HG03097 (cell line): ENCODE measurements around the gene TRIM43B.
"Not testable (repeated sequence)": the region's sequence is repeated elsewhere in the genome, so short reads cannot be mapped to it uniquely, and the experiment has no call there.

Experiments
- ATAC-seq: cut with Tn5 transposase; IDR thresholded peaks from one replicate; pipeline ENCODE4 v1.9.1; 2021; ENCODE audit not compliant: unreplicated experiment, low FRiP score

Gene TRIM43B

GRCh38 chr2:95434507-95435076 is 50.0 kb downstream of the TRIM43B start:
- ATAC-seq: not testable (repeated sequence)

DNA sequence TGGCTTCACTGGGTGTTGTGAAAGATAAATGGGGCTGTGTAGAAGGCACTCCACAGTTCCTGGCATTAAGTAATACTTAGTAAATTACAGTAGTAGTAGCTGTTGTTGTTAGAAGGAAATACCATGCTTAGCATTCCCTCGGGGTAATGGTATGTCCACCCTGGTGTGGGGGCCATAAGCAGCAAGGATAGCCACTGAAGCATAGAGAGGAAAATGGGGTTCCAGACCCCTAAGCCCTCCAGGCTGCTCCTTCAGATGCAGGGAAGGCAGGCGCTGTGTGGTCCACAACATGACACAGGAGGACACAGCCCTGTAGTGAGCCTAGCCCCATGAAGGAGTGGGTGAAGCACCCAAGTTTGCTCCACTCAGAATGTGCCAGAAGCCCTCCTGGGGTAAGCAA is 50.6 kb downstream of the TRIM43B start:
- ATAC-seq: not testable (repeated sequence)

- not testable (repeated sequence) for ATAC-seq
These were observed 51.2 kb downstream of the TRIM43B start for GRCh38 chr2:95433373-95433772.

DNA sequence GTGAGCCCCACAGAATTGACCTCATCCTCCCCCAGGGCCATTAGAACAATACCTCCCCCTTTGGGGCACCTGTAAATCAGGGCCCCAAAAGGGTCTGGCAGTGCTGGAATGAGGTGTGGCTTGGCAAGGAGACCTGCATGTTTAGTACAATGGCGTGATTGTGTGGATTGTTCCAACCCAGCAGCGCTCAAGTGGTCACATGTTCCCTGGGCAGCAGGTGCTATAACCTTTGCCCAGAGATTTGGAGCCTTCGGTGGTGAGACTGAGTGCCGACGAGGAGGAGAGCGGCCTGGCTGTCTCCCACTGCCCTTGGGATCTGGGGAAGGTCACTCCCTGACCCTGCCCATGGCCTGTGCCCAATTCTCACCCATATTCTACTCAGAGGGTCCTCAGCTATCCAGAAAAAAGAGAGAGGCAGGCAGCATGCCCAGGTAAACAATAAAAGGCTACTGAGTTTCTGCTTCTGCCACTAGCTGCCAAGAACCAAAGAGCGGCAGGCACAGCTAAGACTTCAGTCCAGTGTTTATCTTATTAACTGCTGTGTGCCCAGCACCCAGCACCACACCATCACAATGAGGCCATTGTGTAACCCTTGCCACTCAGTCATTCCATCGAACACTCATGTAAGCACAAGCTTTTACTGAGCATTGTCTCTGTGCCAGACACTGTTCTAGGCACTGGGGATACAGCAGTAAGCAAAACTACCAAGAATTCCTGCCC is 54.6 kb downstream of the TRIM43B start:
- ATAC-seq: not testable (repeated sequence)

DNA sequence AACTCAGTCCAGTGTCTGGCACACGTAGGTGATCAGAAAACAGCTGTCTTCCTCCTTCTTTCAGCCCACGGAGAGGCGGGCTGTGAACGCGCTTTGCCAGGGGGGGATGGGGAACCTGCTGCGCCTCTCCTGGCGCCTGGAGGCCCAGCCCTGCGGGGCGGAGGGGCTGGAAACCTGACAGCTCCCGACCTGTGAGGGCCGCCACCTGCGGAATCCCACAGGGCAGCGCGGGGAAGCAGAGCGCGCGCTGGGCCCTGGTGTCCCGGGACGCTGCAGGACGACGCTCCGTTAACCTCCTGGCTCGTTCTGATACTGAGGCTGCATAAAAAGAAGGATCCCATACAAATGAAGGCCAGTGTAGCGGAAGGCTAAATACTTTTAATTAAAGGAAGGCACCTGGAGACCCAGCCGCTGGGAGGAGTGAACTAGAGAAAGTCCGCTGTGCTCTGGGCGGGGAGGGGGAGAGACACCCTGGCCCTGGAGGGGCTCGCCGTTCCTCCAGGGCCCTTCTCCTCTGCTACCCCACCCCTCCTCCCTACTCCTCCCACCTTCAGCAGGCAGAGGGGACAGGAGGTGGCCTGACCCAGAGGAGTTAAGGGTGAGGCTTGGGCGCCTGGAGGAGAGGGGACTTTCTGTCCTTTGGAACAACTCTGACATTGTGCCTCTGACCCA is 57.2 kb downstream of the TRIM43B start:
- ATAC-seq: not testable (repeated sequence)
